Limb (tissue), 2 donors: ENCODE results near the gene KCNQ1.

Experiments
- DNase-seq, 2 donors: peaks; one replicate each; pipeline ENCODE4 v3.0.0-alpha.2; 2016; ENCODE audit errors: extremely low spot score in 2 of 2

KCNQ1 gene

GRCh38 chr11:2549080-2549479 lies 104.3 kb downstream of the KCNQ1 start:
- DNase-seq: peak in 1 of 2 donors; percentile 21

GRCh38 chr11:2549491-2549875 lies 104.7 kb downstream of the KCNQ1 start:
- DNase-seq: peak in 1 of 2 donors; percentile 20

GRCh38 chr11:2549876-2550605 lies 105.2 kb downstream of the KCNQ1 start:
- peak in 1 of 2 donors; percentile 44 for DNase-seq

GRCh38 chr11:2550606-2550970 lies 105.8 kb downstream of the KCNQ1 start:
- DNase-seq: peak in 1 of 2 donors; percentile 27

GRCh38 chr11:2551131-2551530 lies 106.3 kb downstream of the KCNQ1 start:
- DNase-seq: peak in 1 of 2 donors; percentile 25

- no peak for DNase-seq
These were observed 107.4 kb downstream of the KCNQ1 start for GRCh38 chr11:2552210-2552609.

GRCh38 chr11:2553198-2553597 lies 108.4 kb downstream of the KCNQ1 start:
- DNase-seq: no peak

GRCh38 chr11:2553886-2554285 lies 109.1 kb downstream of the KCNQ1 start:
- no peak for DNase-seq

GRCh38 chr11:2554338-2555207 lies 109.8 kb downstream of the KCNQ1 start:
- DNase-seq: peak in 1 of 2 donors; percentile 35

GRCh38 chr11:2555336-2555735 lies 110.5 kb downstream of the KCNQ1 start:
- DNase-seq: peak in 1 of 2 donors; percentile 42

GRCh38 chr11:2555891-2556290 lies 111.1 kb downstream of the KCNQ1 start:
- DNase-seq: peak in 1 of 2 donors; percentile 30

GRCh38 chr11:2557381-2557780 lies 112.6 kb downstream of the KCNQ1 start:
- no peak for DNase-seq

- DNase-seq: peak in 1 of 2 donors; percentile 21
These were observed 113.6 kb downstream of the KCNQ1 start for GRCh38 chr11:2558397-2558796.

- peak in 1 of 2 donors; percentile 19 for DNase-seq
These were observed 114.2 kb downstream of the KCNQ1 start for GRCh38 chr11:2558861-2559526.

- DNase-seq: peak in 1 of 2 donors; percentile 31
These were observed 114.9 kb downstream of the KCNQ1 start for GRCh38 chr11:2559527-2560311.

GRCh38 chr11:2561696-2562581 lies 117.1 kb downstream of the KCNQ1 start:
- peak in 1 of 2 donors; percentile 56 for DNase-seq

GRCh38 chr11:2562890-2563212 lies 118.0 kb downstream of the KCNQ1 start:
- no peak for DNase-seq

- DNase-seq: peak in 1 of 2 donors; percentile 13
These were observed 118.6 kb downstream of the KCNQ1 start for GRCh38 chr11:2563213-2564007.

- no peak for DNase-seq
These were observed 119.3 kb downstream of the KCNQ1 start for GRCh38 chr11:2564008-2564530.
